Measurements from ENCODE around the gene MC3R. TPM values are rescaled to one million over a fixed set of nuclear protein-coding genes. Genes with fewer than 3 reads are reported as not detected.

The MC3R gene
- total RNA-seq, 3 donors from 2014 or later (not counting 1 experiment from before 2014, with no cell fraction given): not detected

GRCh38 chr20:56249244-56249955, 868 bp downstream of the MC3R start:
- H3K27ac ChIP-seq (ENCODE audit: low read length): no peak overlapping the region
- intact Hi-C loops (cut with micrococcal nuclease): no loop called here
- peaks cover 18 to 42% of the 10 kb centered on the region in 2 donors for H3K27me3 Mint-ChIP-seq (ENCODE audit: low read depth in 2 of 2)
- ATAC-seq (no peak), DNase-seq (peak in 1 of 2 donors; percentile 2)
- H3K27ac Mint-ChIP-seq: no peak overlapping the region
- H3K9me3 ChIP-seq (ENCODE audit: control insufficient read depth, insufficient read depth, low read length): no peaks in the 10 kb centered on the region
- 72% methylated on average over 30 of the region's 32 CpGs for WGBS (ENCODE audit: insufficient coverage)
- H3K4me3 ChIP-seq (ENCODE audit: low read length): no peak overlapping the region
- H3K27me3 ChIP-seq (ENCODE audit: control insufficient read depth, insufficient read depth, low read length): peaks cover 4% of the 10 kb centered on the region
- H3K36me3 Mint-ChIP-seq: no peaks in the 10 kb centered on the region
- H3K4me1 ChIP-seq (ENCODE audit: control insufficient read depth, insufficient read depth, low read length): no peaks in the 10 kb centered on the region
- H3K36me3 ChIP-seq (ENCODE audit: control insufficient read depth, insufficient read depth, low read length): no peaks in the 10 kb centered on the region
- no peak overlapping the region for H3K4me3 Mint-ChIP-seq
- no peak for TF ChIP-seq CTCF (IDR thresholded peaks at IDR 0.05)
- peaks cover 0 to 5% of the 10 kb centered on the region in 2 donors for H3K4me1 Mint-ChIP-seq
- H3K9me3 Mint-ChIP-seq: no peaks in the 10 kb centered on the region

GRCh38 chr20:56249956-56250355, 1.4 kb downstream of the MC3R start:
- no peak for DNase-seq
- Histone ChIP-seq H3K9me3 (ENCODE audit: control insufficient read depth, insufficient read depth, low read length) (no peaks in the 10 kb centered on the region), H3K4me3 (ENCODE audit: low read length) (no peak overlapping the region), H3K27ac (ENCODE audit: low read length) (no peak overlapping the region), H3K36me3 (ENCODE audit: control insufficient read depth, insufficient read depth, low read length) (no peaks in the 10 kb centered on the region), H3K4me1 (ENCODE audit: control insufficient read depth, insufficient read depth, low read length) (no peaks in the 10 kb centered on the region), H3K27me3 (ENCODE audit: control insufficient read depth, insufficient read depth, low read length) (peaks cover 4% of the 10 kb centered on the region)
- no peak for ATAC-seq
- peaks cover 0 to 5% of the 10 kb centered on the region in 2 donors for H3K4me1 Mint-ChIP-seq
- peaks cover 18 to 42% of the 10 kb centered on the region in 2 donors for H3K27me3 Mint-ChIP-seq (ENCODE audit: low read depth in 2 of 2)
- TF ChIP-seq CTCF (IDR thresholded peaks at IDR 0.05): no peak
- H3K36me3 Mint-ChIP-seq: no peaks in the 10 kb centered on the region
- 69% methylated on average over 7 of the region's 7 CpGs for WGBS (ENCODE audit: insufficient coverage)
- H3K27ac Mint-ChIP-seq: no peak overlapping the region
- intact Hi-C loops (cut with micrococcal nuclease): no loop called here
- no peaks in the 10 kb centered on the region for H3K9me3 Mint-ChIP-seq
- no peak overlapping the region for H3K4me3 Mint-ChIP-seq

- H3K4me3 Mint-ChIP-seq: no peak overlapping the region
- intact Hi-C loops (cut with micrococcal nuclease): no loop called here
- 85% methylated on average over 7 of the region's 7 CpGs for WGBS (ENCODE audit: insufficient coverage)
- DNase-seq (no peak), ATAC-seq (no peak)
- no peaks in the 10 kb centered on the region for H3K4me1 Mint-ChIP-seq
- Histone ChIP-seq H3K4me1 (ENCODE audit: control insufficient read depth, insufficient read depth, low read length) (no peaks in the 10 kb centered on the region), H3K9me3 (ENCODE audit: control insufficient read depth, insufficient read depth, low read length) (no peaks in the 10 kb centered on the region), H3K27ac (ENCODE audit: low read length) (no peak overlapping the region), H3K27me3 (ENCODE audit: control insufficient read depth, insufficient read depth, low read length) (no peaks in the 10 kb centered on the region), H3K36me3 (ENCODE audit: control insufficient read depth, insufficient read depth, low read length) (no peaks in the 10 kb centered on the region), H3K4me3 (ENCODE audit: low read length) (no peak overlapping the region)
- peaks cover 8 to 25% of the 10 kb centered on the region in 2 donors for H3K27me3 Mint-ChIP-seq (ENCODE audit: low read depth in 2 of 2)
- no peak for TF ChIP-seq CTCF (IDR thresholded peaks at IDR 0.05)
- H3K9me3 Mint-ChIP-seq: no peaks in the 10 kb centered on the region
- no peaks in the 10 kb centered on the region for H3K36me3 Mint-ChIP-seq
- H3K27ac Mint-ChIP-seq: no peak overlapping the region
Observed at GRCh38 chr20:56257604-56258003, 9.1 kb downstream of the MC3R start.

GRCh38 chr20:56259948-56260347, 11.4 kb downstream of the MC3R start:
- no peak for ATAC-seq
- WGBS (ENCODE audit: insufficient coverage): 75% methylated on average over 1 of the region's 2 CpGs
- no peaks in the 10 kb centered on the region for H3K36me3 Mint-ChIP-seq

More at GRCh38 chr20:56259948-56260347, 11.4 kb downstream of the MC3R start:
- H3K9me3 ChIP-seq (ENCODE audit: control insufficient read depth, insufficient read depth, low read length): no peaks in the 10 kb centered on the region
- no peak overlapping the region for H3K27ac Mint-ChIP-seq
- H3K27me3 Mint-ChIP-seq (ENCODE audit: low read depth in 2 of 2): peaks cover 11 to 25% of the 10 kb centered on the region in 2 donors
- intact Hi-C loops (cut with micrococcal nuclease): no loop called here
- H3K9me3 Mint-ChIP-seq: no peaks in the 10 kb centered on the region
- DNase-seq: no peak
- no peaks in the 10 kb centered on the region for H3K27me3 ChIP-seq (ENCODE audit: control insufficient read depth, insufficient read depth, low read length)
- TF ChIP-seq CTCF (IDR thresholded peaks at IDR 0.05): no peak
- H3K4me3 Mint-ChIP-seq: no peak overlapping the region
- no peaks in the 10 kb centered on the region for H3K36me3 ChIP-seq (ENCODE audit: control insufficient read depth, insufficient read depth, low read length)
- H3K4me3 ChIP-seq (ENCODE audit: low read length): no peak overlapping the region
- no peak overlapping the region for H3K27ac ChIP-seq (ENCODE audit: low read length)
- no peaks in the 10 kb centered on the region for H3K4me1 ChIP-seq (ENCODE audit: control insufficient read depth, insufficient read depth, low read length)
- H3K4me1 Mint-ChIP-seq: no peaks in the 10 kb centered on the region

Data from natural killer cell (primary cell).